ENCODE results near the gene DICER1. TPM values are rescaled to one million over a fixed set of nuclear protein-coding genes. Genes with fewer than 3 reads are reported as not detected.

Gene DICER1
- total and polyA plus RNA-seq, 2 experiments from 2014 or later = 21.4 to 59.2 TPM

GRCh38 chr14:95095996-95096395 lies 61.3 kb downstream of the DICER1 start (continued):
- TF ChIP-seq CTCF (conservative IDR thresholded peaks at IDR 0.05; ENCODE audit: low read depth in 2 of 2) = no peak
- no peak for TF ChIP-seq EZH2 (IDR thresholded peaks at IDR 0.05; ENCODE audit: low read depth, unreplicated experiment)
- no peak for TF ChIP-seq NANOG (IDR thresholded peaks at IDR 0.05; ENCODE audit: borderline replicate concordance)
- no peak for TF ChIP-seq ETS1 (IDR thresholded peaks at IDR 0.05)
- TF ChIP-seq ZNF331 (CRISPR knock-in tag; IDR thresholded peaks at IDR 0.05; ENCODE audit: low read depth) = no peak

- ATAC-seq = no peak
- no peaks in the 10 kb centered on the region for H3K9me2 ChIP-seq (ENCODE audit: insufficient read depth)
- H3K27me3 ChIP-seq (ENCODE audit: insufficient read depth) = no peaks in the 10 kb centered on the region
- H3K4me2 ChIP-seq = no peak overlapping the region
- no peak for DNase-seq (ENCODE audit: low spot score)
- no peak overlapping the region for H3K27ac ChIP-seq (ENCODE audit: low read depth)
- no peak for TF ChIP-seq NANOG (IDR thresholded peaks at IDR 0.05; ENCODE audit: borderline replicate concordance)
- TF ChIP-seq, protein P1, sequence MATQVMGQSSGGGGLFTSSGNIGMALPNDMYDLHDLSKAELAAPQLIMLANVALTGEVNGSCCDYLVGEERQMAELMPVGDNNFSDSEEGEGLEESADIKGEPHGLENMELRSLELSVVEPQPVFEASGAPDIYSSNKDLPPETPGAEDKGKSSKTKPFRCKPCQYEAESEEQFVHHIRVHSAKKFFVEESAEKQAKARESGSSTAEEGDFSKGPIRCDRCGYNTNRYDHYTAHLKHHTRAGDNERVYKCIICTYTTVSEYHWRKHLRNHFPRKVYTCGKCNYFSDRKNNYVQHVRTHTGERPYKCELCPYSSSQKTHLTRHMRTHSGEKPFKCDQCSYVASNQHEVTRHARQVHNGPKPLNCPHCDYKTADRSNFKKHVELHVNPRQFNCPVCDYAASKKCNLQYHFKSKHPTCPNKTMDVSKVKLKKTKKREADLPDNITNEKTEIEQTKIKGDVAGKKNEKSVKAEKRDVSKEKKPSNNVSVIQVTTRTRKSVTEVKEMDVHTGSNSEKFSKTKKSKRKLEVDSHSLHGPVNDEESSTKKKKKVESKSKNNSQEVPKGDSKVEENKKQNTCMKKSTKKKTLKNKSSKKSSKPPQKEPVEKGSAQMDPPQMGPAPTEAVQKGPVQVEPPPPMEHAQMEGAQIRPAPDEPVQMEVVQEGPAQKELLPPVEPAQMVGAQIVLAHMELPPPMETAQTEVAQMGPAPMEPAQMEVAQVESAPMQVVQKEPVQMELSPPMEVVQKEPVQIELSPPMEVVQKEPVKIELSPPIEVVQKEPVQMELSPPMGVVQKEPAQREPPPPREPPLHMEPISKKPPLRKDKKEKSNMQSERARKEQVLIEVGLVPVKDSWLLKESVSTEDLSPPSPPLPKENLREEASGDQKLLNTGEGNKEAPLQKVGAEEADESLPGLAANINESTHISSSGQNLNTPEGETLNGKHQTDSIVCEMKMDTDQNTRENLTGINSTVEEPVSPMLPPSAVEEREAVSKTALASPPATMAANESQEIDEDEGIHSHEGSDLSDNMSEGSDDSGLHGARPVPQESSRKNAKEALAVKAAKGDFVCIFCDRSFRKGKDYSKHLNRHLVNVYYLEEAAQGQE (IDR thresholded peaks at IDR 0.05; ENCODE audit: unreplicated experiment) = no peak
- no peak for TF ChIP-seq ZNF331 (CRISPR knock-in tag; IDR thresholded peaks at IDR 0.05; ENCODE audit: low read depth)
- no peak for TF ChIP-seq CREB1 (CRISPR knock-in tag; IDR thresholded peaks at IDR 0.05; ENCODE audit: low read depth)
- TF ChIP-seq CTCF (conservative IDR thresholded peaks at IDR 0.05; ENCODE audit: low read depth in 2 of 2) = no peak
- TF ChIP-seq ETS1 (IDR thresholded peaks at IDR 0.05) = no peak
- TF ChIP-seq STAT1 (IDR thresholded peaks at IDR 0.05; ENCODE audit: unreplicated experiment) = no peak
- no peak for TF ChIP-seq POLR2AphosphoS5 (IDR thresholded peaks at IDR 0.05; ENCODE audit: low read depth)
- H3K4me3 ChIP-seq = no peak overlapping the region
- H3K9me3 Mint-ChIP-seq = no peaks in the 10 kb centered on the region
- H3K4me3 Mint-ChIP-seq = no peak overlapping the region
- no peaks in the 10 kb centered on the region for H3F3A ChIP-seq (replicated peaks; ENCODE audit: low read depth)
- peaks cover 29% of the 10 kb centered on the region for H3K4me1 Mint-ChIP-seq
- H3K36me3 ChIP-seq (ENCODE audit: insufficient read depth) = peaks cover 3% of the 10 kb centered on the region; the same call in 1 of the 2 replicates
- no peak overlapping the region for H3K27ac Mint-ChIP-seq
- peaks cover 9% of the 10 kb centered on the region; the same call in 1 of the 2 replicates for H3K4me1 ChIP-seq (ENCODE audit: insufficient read depth)
- peaks cover 63% of the 10 kb centered on the region for H3K36me3 Mint-ChIP-seq (ENCODE audit: low read depth)
- H4K20me1 ChIP-seq (replicated peaks; ENCODE audit: insufficient read depth) = no peaks in the 10 kb centered on the region
- H3K79me2 ChIP-seq (replicated peaks; ENCODE audit: insufficient read depth) = peaks cover 6% of the 10 kb centered on the region; the same call in 1 of the 2 replicates
- no peak overlapping the region for H2AFZ ChIP-seq
- H3K27me3 Mint-ChIP-seq (ENCODE audit: insufficient read depth, low read depth, poor library complexity) = peaks cover 2% of the 10 kb centered on the region
Measured at GRCh38 chr14:95092723-95093122, 64.6 kb downstream of the DICER1 start.
